ENCODE measurements around the gene ABTB2. TPM values are rescaled to one million over a fixed set of nuclear protein-coding genes. Genes with fewer than 3 reads are reported as not detected.

Gene ABTB2
- total RNA-seq, 1 experiment from 2014 or later = 5.5 TPM

GRCh38 chr11:34343686-34344085 lies 14.1 kb downstream of the ABTB2 start:
- no peak overlapping the region for H3K4ac ChIP-seq (ENCODE audit: low read depth, low read length)
- WGBS (ENCODE audit: extremely low coverage, insufficient read length, low lambda C conversion rate) = no CpG with 5 or more reads among the region's 6 CpGs
- H3T11ph ChIP-seq (ENCODE audit: low read length) = no peak overlapping the region
- H2BK15ac ChIP-seq (ENCODE audit: low read depth, low read length) = no peak overlapping the region
- H4K5ac ChIP-seq (ENCODE audit: insufficient read length, low read depth, low read length) = no peak overlapping the region
- no peak overlapping the region for H3K23ac ChIP-seq (ENCODE audit: insufficient read length, low read depth, low read length)
- no peaks in the 10 kb centered on the region for H3K27me3 ChIP-seq (ENCODE audit: insufficient read depth, low read length)
- H4K20me1 ChIP-seq (ENCODE audit: control insufficient read depth, insufficient read depth, insufficient read length) = no peaks in the 10 kb centered on the region
- no peak overlapping the region for H3K14ac ChIP-seq (ENCODE audit: insufficient read depth, low read length)
- H2BK120ac ChIP-seq (ENCODE audit: low read depth, low read length, poor library complexity, severe bottlenecking) = no peak overlapping the region
- Mint-ChIP-seq H3K9me3 (no peaks in the 10 kb centered on the region; a peak in 1 of 5 replicates), H3K4me3 (no peak overlapping the region), H3K36me3 (ENCODE audit: insufficient read depth in 1 of 3, low read depth in 3 of 3) (no peaks in the 10 kb centered on the region; a peak in 1 of 7 replicates), H3K4me1 (peaks cover 23 to 31% of the 10 kb centered on the region in 2 experiments), H3K27ac (peak overlapping the region in 1 of 3 experiments; percentile 57; a peak in 1 of 7 replicates), H3K27me3 (ENCODE audit: low read depth) (no peaks in the 10 kb centered on the region)
- no peak overlapping the region for H3K4me2 ChIP-seq (ENCODE audit: insufficient read depth, insufficient read length, low read length)
- DNase-seq = no peak
- TF ChIP-seq CTCF (conservative IDR thresholded peaks at IDR 0.05) = no peak
- no peak overlapping the region for H4K8ac ChIP-seq (replicated peaks; ENCODE audit: insufficient read length, low read depth, low read length)
- H2BK20ac ChIP-seq (ENCODE audit: low read depth, low read length, poor library complexity, severe bottlenecking) = no peak overlapping the region
- no peak overlapping the region for H3K18ac ChIP-seq (ENCODE audit: insufficient read length, low read depth, low read length)
- H2BK5ac ChIP-seq (ENCODE audit: insufficient read length, low read length) = no peak overlapping the region
- H3K27ac ChIP-seq (ENCODE audit: insufficient read length, low read depth, low read length) = no peak overlapping the region
- H3K9me3 ChIP-seq (ENCODE audit: control insufficient read depth, low read depth, low read length) = no peaks in the 10 kb centered on the region
- H4K91ac ChIP-seq (ENCODE audit: insufficient read length, low read depth, low read length) = no peak overlapping the region
- H3K23me2 ChIP-seq (ENCODE audit: insufficient read length, low read depth, low read length, poor library complexity, severe bottlenecking) = no peaks in the 10 kb centered on the region
- no peak overlapping the region for H2BK12ac ChIP-seq (ENCODE audit: insufficient read length, low read depth, low read length)
- H3K4me1 ChIP-seq (ENCODE audit: insufficient read depth, low read length) = peaks cover 5% of the 10 kb centered on the region; the same call in 1 of the 2 replicates
- H3K79me2 ChIP-seq (ENCODE audit: insufficient read depth, low read length) = peaks cover 2% of the 10 kb centered on the region; the same call in 1 of the 2 replicates
- H2AFZ ChIP-seq (ENCODE audit: low read length) = no peak overlapping the region
- no peak overlapping the region for H3K56ac ChIP-seq (ENCODE audit: insufficient read length, low read depth, low read length)
- H3K9ac ChIP-seq (ENCODE audit: extremely low read depth, insufficient read length, low read length) = no peak overlapping the region
- H2AK5ac ChIP-seq (ENCODE audit: insufficient read length, low read length) = no peak overlapping the region
- H3K79me1 ChIP-seq (ENCODE audit: insufficient read depth, low read depth, low read length, poor library complexity, severe bottlenecking) = no peaks in the 10 kb centered on the region
